H1 (cell line): ENCODE measurements around the gene TNFAIP8L3. TPM values are rescaled to one million over a fixed set of nuclear protein-coding genes. Genes with fewer than 3 reads are reported as not detected.

Experiments
- CTCF ChIA-PET: fragments of 300-600 bp; sonication (Branson Sonifier 250); formaldehyde crosslinking; loops from one replicate; lab custom pipeline; 2021; ENCODE audit not compliant: partially characterized antibody; lab: Charles Lee
- POLR2A ChIA-PET: fragments of 300-600 bp; sonication (Branson Sonifier 250); formaldehyde crosslinking; loops from one replicate; lab custom pipeline; 2021; ENCODE audit warnings: inconsistent platforms; ENCODE audit not compliant: partially characterized antibody; lab: Charles Lee
- DNase-seq, 2 experiments: peaks; one replicate each; pipeline versions ENCODE4 v3.0.0 to v3.0.0-alpha.2; 2010 to 2022; ENCODE audit warnings: low spot score in 2 of 2, low read depth in 1 of 2, mixed read lengths in 1 of 2
- FAIRE-seq: peaks from 2 replicates; lab custom pipeline; 2011; peaks lifted over from hg19 to GRCh38; lab: Jason Lieb, UNC
- H2AFZ ChIP-seq: 2 replicates; pipeline ENCODE4 v1.8.1; 2012; ENCODE audit warnings: low read length, inconsistent platforms
- H2AK5ac ChIP-seq: 2 replicates; pipeline ENCODE4 v1.6.1; 2013; ENCODE audit warnings: low read depth, low read length
- H2BK120ac ChIP-seq: replicated peaks from 2 replicates; pipeline ENCODE3; 2013; ENCODE audit warnings: low read depth, low read length, inconsistent platforms
- H2BK12ac ChIP-seq: 2 replicates; pipeline ENCODE4 v1.6.1; 2013; ENCODE audit warnings: low read depth, low read length
- H2BK15ac ChIP-seq: 2 replicates; pipeline ENCODE4 v1.6.1; 2013; ENCODE audit warnings: low read length
- H2BK20ac ChIP-seq: 2 replicates; pipeline ENCODE4 v1.6.1; 2013; ENCODE audit warnings: low read length
- H2BK5ac ChIP-seq: 2 replicates; pipeline ENCODE4 v1.6.1; 2013; ENCODE audit warnings: low read depth, low read length
- H3K14ac ChIP-seq: 2 replicates; pipeline ENCODE4 v1.6.1; 2013; ENCODE audit warnings: inconsistent platforms; ENCODE audit not compliant: insufficient read length
- H3K18ac ChIP-seq: 2 replicates; pipeline ENCODE4 v1.6.1; 2013; ENCODE audit warnings: low read length; ENCODE audit errors: extremely low read depth
- H3K23ac ChIP-seq: 2 replicates; pipeline ENCODE4 v1.6.1; 2013; ENCODE audit warnings: inconsistent platforms; ENCODE audit not compliant: insufficient read length
- H3K23me2 ChIP-seq: 2 replicates; pipeline ENCODE4 v1.6.1; 2013; ENCODE audit warnings: low read depth, low read length
- H3K27ac ChIP-seq: 2 replicates; pipeline ENCODE4 v1.6.1; 2011; ENCODE audit warnings: low read depth, low read length, inconsistent platforms
- H3K27me3 ChIP-seq, 4 experiments: replicated peaks in 1 of 4; 1 replicate in 1 of 4; 2 replicates in 3 of 4; pipeline versions ENCODE4 v1.6.1 to v1.8.1; 2011 to 2013; ENCODE audit warnings: low read length in 3 of 4, mild to moderate bottlenecking in 3 of 4, inconsistent platforms in 2 of 4, mixed read lengths in 2 of 4, moderate library complexity in 1 of 4; ENCODE audit not compliant: control insufficient read depth in 3 of 4, insufficient read depth in 3 of 4; ENCODE audit errors: extremely low read depth in 1 of 4
- H3K36me3 ChIP-seq, 4 experiments: 2 replicates each; pipeline versions ENCODE4 v1.6.1 to v1.8.1; 2011 to 2013; ENCODE audit warnings: mild to moderate bottlenecking in 4 of 4, low read length in 3 of 4, moderate library complexity in 2 of 4, control low read depth in 1 of 4, inconsistent platforms in 1 of 4; ENCODE audit not compliant: insufficient read depth in 4 of 4, control insufficient read depth in 2 of 4
- H3K4ac ChIP-seq: replicated peaks from 2 replicates; pipeline ENCODE3; 2013; ENCODE audit warnings: low read length, low read depth, mixed read lengths, inconsistent platforms; ENCODE audit not compliant: insufficient read length
- H3K4me1 ChIP-seq, 4 experiments: replicated peaks in 1 of 4; 1 replicate in 1 of 4; 2 replicates in 3 of 4; pipeline versions ENCODE4 v1.6.1 to v1.8.1; 2011 to 2013; ENCODE audit warnings: low read length in 3 of 4, inconsistent platforms in 2 of 4, mixed read lengths in 1 of 4; ENCODE audit not compliant: insufficient read depth in 4 of 4, control insufficient read depth in 3 of 4
- H3K4me2 ChIP-seq, 2 experiments: 2 replicates each; pipeline versions ENCODE4 v1.6.1 to v1.8.1; 2011 to 2013; ENCODE audit warnings: low read depth in 2 of 2, low read length in 2 of 2, control low read depth in 1 of 2, inconsistent platforms in 1 of 2, mild to moderate bottlenecking in 1 of 2; ENCODE audit not compliant: insufficient read depth in 1 of 2
- H3K4me3 ChIP-seq, 4 experiments: fragments of 200-600, 300-600 bp in 1 of 4; sonication (generic), shearing (Covaris generic), sonication (Bioruptor Twin) in 1 of 4; 2 replicates each; pipeline versions ENCODE4 v1.5.1 to v1.8.1; 2011 to 2016; ENCODE audit warnings: low read length in 4 of 4, low read depth in 3 of 4, control low read depth in 2 of 4, inconsistent platforms in 2 of 4, mild to moderate bottlenecking in 2 of 4, mixed read lengths in 1 of 4, moderate library complexity in 1 of 4; ENCODE audit not compliant: insufficient read depth in 2 of 4; ENCODE audit errors: extremely low read depth in 1 of 4
- H3K56ac ChIP-seq: replicated peaks from 2 replicates; pipeline ENCODE3; 2013; ENCODE audit warnings: low read depth, mild to moderate bottlenecking, mixed read lengths, low read length, inconsistent platforms; ENCODE audit not compliant: insufficient read length
- H3K79me1 ChIP-seq: 2 replicates; pipeline ENCODE4 v1.6.1; 2013; ENCODE audit warnings: low read depth, low read length, control low read depth
- H3K79me2 ChIP-seq, 2 experiments: 2 replicates each; pipeline versions ENCODE4 v1.6.1 to v1.8.1; 2012 to 2013; ENCODE audit warnings: low read length in 2 of 2, mild to moderate bottlenecking in 2 of 2, inconsistent platforms in 1 of 2; ENCODE audit not compliant: insufficient read depth in 2 of 2, control insufficient read depth in 1 of 2
- H3K9ac ChIP-seq, 4 experiments: replicated peaks in 1 of 4; 1 replicate in 1 of 4; 2 replicates in 3 of 4; pipeline versions ENCODE4 v1.6.1 to v1.8.1; 2011 to 2013; ENCODE audit warnings: low read depth in 3 of 4, low read length in 3 of 4, control low read depth in 2 of 4, mild to moderate bottlenecking in 2 of 4, moderate library complexity in 2 of 4, inconsistent platforms in 1 of 4; ENCODE audit errors: extremely low read depth in 1 of 4
- H3K9me3 ChIP-seq, 2 experiments: 2 replicates each; pipeline versions ENCODE4 v1.6.1 to v1.8.1; 2012 to 2013; ENCODE audit warnings: mild to moderate bottlenecking in 2 of 2, moderate library complexity in 2 of 2, control low read depth in 1 of 2, inconsistent platforms in 1 of 2, low read depth in 1 of 2, low read length in 1 of 2, mixed read lengths in 1 of 2; ENCODE audit not compliant: insufficient read depth in 2 of 2
- H4K20me1 ChIP-seq, 2 experiments: replicated peaks in 1 of 2; 2 replicates each; pipeline versions ENCODE3 to v1.8.1; 2011 to 2013; ENCODE audit warnings: inconsistent platforms in 2 of 2, low read length in 2 of 2, mild to moderate bottlenecking in 1 of 2; ENCODE audit not compliant: insufficient read depth in 2 of 2, control insufficient read depth in 1 of 2
- H4K5ac ChIP-seq: 2 replicates; pipeline ENCODE4 v1.6.1; 2013; ENCODE audit warnings: low read length, low read depth, mixed read lengths, inconsistent platforms; ENCODE audit not compliant: insufficient read length
- H4K8ac ChIP-seq: 2 replicates; pipeline ENCODE4 v1.8.0; 2013; ENCODE audit warnings: mild to moderate bottlenecking, moderate library complexity, low read length, inconsistent platforms; ENCODE audit not compliant: insufficient read depth; ENCODE audit errors: extremely low read depth
- H4K91ac ChIP-seq: replicated peaks from 2 replicates; pipeline ENCODE3; 2013; ENCODE audit warnings: low read length, mixed read lengths, inconsistent platforms; ENCODE audit not compliant: insufficient read length
- CHD1 ChIP-seq: IDR thresholded peaks from 2 replicates; pipeline ENCODE4 v1.6.1; 2012; ENCODE audit warnings: low read depth, low read length, improper control_type of control experiment
- KDM5A ChIP-seq: fragments of 200-600 bp; IDR thresholded peaks from 2 replicates; pipeline ENCODE4 v1.7.1; 2012; ENCODE audit warnings: mild to moderate bottlenecking, low read length, inconsistent platforms, mixed read lengths
- POLR2A ChIP-seq, 2 experiments: IDR thresholded peaks; 1 replicate in 1 of 2; 2 replicates in 1 of 2; pipeline ENCODE4 v1.6.1; 2011; ENCODE audit warnings: low read depth in 2 of 2, low read length in 2 of 2, mild to moderate bottlenecking in 2 of 2; ENCODE audit errors: control extremely low read depth in 1 of 2
- RXRA ChIP-seq: IDR thresholded peaks from 2 replicates; pipeline ENCODE4 v1.6.1; 2011; ENCODE audit warnings: low read depth, mild to moderate bottlenecking, low read length, moderate library complexity; ENCODE audit not compliant: insufficient read depth
- WGBS, 2 experiments: shearing (Covaris generic) in 1 of 2; methylation state at CpG; one replicate each; pipeline versions ENCODE4 v1.1.6 to v1.1.7; 2013 to 2015; ENCODE audit warnings: low lambda C conversion rate in 2 of 2, mixed read lengths in 2 of 2, inconsistent platforms in 1 of 2, low coverage in 1 of 2, missing lambda C conversion rate in 1 of 2; ENCODE audit not compliant: insufficient replicate concordance in 2 of 2, insufficient coverage in 1 of 2, insufficient read length in 1 of 2; ENCODE audit errors: extremely low coverage in 1 of 2, missing lambda C conversion rate in 1 of 2; 5-methylcytosine and 5-hydroxymethylcytosine counted together
- polyA plus RNA-seq, 7 experiments: library from polyadenylated mRNA; depleted of rRNA in 3 of 7; stranded (reverse) in 5 of 7; unstranded in 2 of 7; fragments of >200 nt in 5 of 7; fragments of 200-250 nt in 2 of 7; gene quantifications; 1 replicate in 5 of 7; 2 replicates in 1 of 7; 4 replicates in 1 of 7; pipeline versions ENCODE4 v1.2.1 to v1.2.3, GENCODE V29; 2011 to 2013; ENCODE audit warnings: missing spikeins in 2 of 7, mixed read lengths in 2 of 7
- total RNA-seq: library from RNA; stranded (reverse); fragmentation: NEBNext Ultra II Directional; extraction: Animal tissue kit (Norgen Biotek cat#: 25700); gene quantifications from 2 replicates; pipeline ENCODE4 v1.2.1, GENCODE V29; 2021

TNFAIP8L3 gene
- total and polyA plus RNA-seq, 2 of the 8 experiments (the other 6 are each of a cell fraction or from before 2014, with no cell fraction given) = 0.23 to 0.67 TPM

GRCh38 chr15:51121631-51122225 lies 27.0 kb upstream of the TNFAIP8L3 start:
- ChIA-PET CTCF (interaction anchor here (1.4 to 1.5 kb wide), 2 partner anchors 11 to 15 kb away, joined by 4 to 6 read pairs; no protein-coding TSS in a partner anchor), POLR2A (interaction anchor here (0.6 kb wide), 1 partner anchor 10 kb away, joined by 3 read pairs; no protein-coding TSS in a partner anchor)
- WGBS, 2 experiments = 96% methylated on average over 1 of the region's 1 CpG; no CpG with 5 or more reads in 1 of the 2 experiments

More at GRCh38 chr15:51121631-51122225, 27.0 kb upstream of the TNFAIP8L3 start:
- H3K56ac ChIP-seq = no peak overlapping the region
- no peak overlapping the region for H4K91ac ChIP-seq
- no peak overlapping the region for H2AK5ac ChIP-seq
- H2AFZ ChIP-seq = no peak overlapping the region
- no peak overlapping the region for H3K4ac ChIP-seq
- H2BK20ac ChIP-seq = no peak overlapping the region
- no peak overlapping the region for H2BK12ac ChIP-seq
- no peak overlapping the region for H3K4me2 ChIP-seq
- no peaks in the 10 kb centered on the region for H3K79me1 ChIP-seq
- H3K23ac ChIP-seq = no peak overlapping the region
- H3K18ac ChIP-seq = no peak overlapping the region
- no peaks in the 10 kb centered on the region for H3K27me3 ChIP-seq
- H2BK15ac ChIP-seq = no peak overlapping the region
- DNase-seq (no peak), FAIRE-seq (no peak)
- no peak overlapping the region for H3K14ac ChIP-seq
- H3K9me3 ChIP-seq = 0 out of 4 replicates have a peak, but pooled peaks cover 0 to 3% of the 10 kb centered on the region in 2 experiments
- H4K5ac ChIP-seq = no peak overlapping the region
- no peaks in the 10 kb centered on the region for H3K36me3 ChIP-seq
- no peak overlapping the region for H4K8ac ChIP-seq
- H2BK120ac ChIP-seq = no peak overlapping the region
- no peaks in the 10 kb centered on the region for H3K23me2 ChIP-seq
- H3K4me1 ChIP-seq = no peaks in the 10 kb centered on the region
- H3K79me2 ChIP-seq = no peaks in the 10 kb centered on the region
- H2BK5ac ChIP-seq = no peak overlapping the region
- H3K4me3 ChIP-seq = no peak overlapping the region
- TF ChIP-seq RXRA (no peak), POLR2A (IDR thresholded peaks at IDR 0.05; ENCODE audit: control extremely low read depth in 1 of 2, low read depth in 2 of 2, low read length in 2 of 2) (no peak), KDM5A (no peak), CHD1 (no peak)
- H4K20me1 ChIP-seq = no peaks in the 10 kb centered on the region
- no peak overlapping the region for H3K27ac ChIP-seq
- H3K9ac ChIP-seq = no peak overlapping the region
